DOHH2 (cell line): ENCODE measurements around the gene CDX1.
A peak's percentile ranks its signal among the peaks of the same experiment; 100 is the strongest.

Experiments used
- H3F3A ChIP-seq: fragments of 200-600 bp; sonication (generic), shearing (Covaris generic); 2 replicates; pipeline ENCODE4 v1.6.0; 2016; ENCODE audit warnings: antibody characterized with exemption, mild to moderate bottlenecking; ENCODE audit not compliant: control insufficient read depth, insufficient read depth
- H3K27ac ChIP-seq: fragments of 200-600 bp; sonication (generic); 2 replicates; pipeline ENCODE4 v1.5.1; 2014; ENCODE audit warnings: low read depth, mild to moderate bottlenecking, low read length, moderate library complexity
- H3K27me3 ChIP-seq: fragments of 200-600 bp; sonication (generic); 2 replicates; pipeline ENCODE4 v1.6.1; 2014; ENCODE audit warnings: mild to moderate bottlenecking, low read length, mixed read lengths; ENCODE audit not compliant: control insufficient read depth
- H3K36me3 ChIP-seq: fragments of 200-600 bp; sonication (generic); 2 replicates; pipeline ENCODE4 v1.6.1; 2014; ENCODE audit warnings: mild to moderate bottlenecking, low read length, moderate library complexity, mixed read lengths; ENCODE audit not compliant: control insufficient read depth
- H3K4me1 ChIP-seq: fragments of 200-600 bp; sonication (generic); 2 replicates; pipeline ENCODE4 v1.6.1; 2014; ENCODE audit warnings: mild to moderate bottlenecking, low read length, mixed read lengths; ENCODE audit not compliant: control insufficient read depth
- H3K4me2 ChIP-seq: fragments of 200-600 bp; sonication (generic); 2 replicates; pipeline ENCODE4 v1.6.0; 2014; ENCODE audit warnings: mild to moderate bottlenecking, low read length, moderate library complexity
- H3K4me3 ChIP-seq: fragments of 200-600 bp; sonication (generic); 2 replicates; pipeline ENCODE4 v1.5.1; 2014; ENCODE audit warnings: mild to moderate bottlenecking, low read length, mixed read lengths
- H3K79me2 ChIP-seq: fragments of 200-600 bp; sonication (generic); 2 replicates; pipeline ENCODE4 v1.6.1; 2014; ENCODE audit warnings: mild to moderate bottlenecking, low read length, mixed read lengths; ENCODE audit not compliant: control insufficient read depth
- H3K9me2 ChIP-seq: fragments of 200-600 bp; sonication (generic); replicated peaks from 2 replicates; pipeline ENCODE4 v1.6.1; 2014; ENCODE audit warnings: mild to moderate bottlenecking, low read length, mixed read lengths; ENCODE audit not compliant: control insufficient read depth
- H3K9me3 ChIP-seq: fragments of 200-600 bp; sonication (generic); 2 replicates; pipeline ENCODE4 v1.6.1; 2014; ENCODE audit warnings: antibody characterized with exemption, low read length, mixed read lengths; ENCODE audit not compliant: control insufficient read depth, insufficient read depth
- H4K20me1 ChIP-seq: fragments of 200-600 bp; sonication (generic); 2 replicates; pipeline ENCODE4 v1.6.0; 2014; ENCODE audit warnings: low read depth, mild to moderate bottlenecking, antibody characterized with exemption, low read length, moderate library complexity; ENCODE audit not compliant: control insufficient read depth, insufficient read depth
- CTCF ChIP-seq: fragments of 200-600 bp; sonication (generic); IDR thresholded peaks from one replicate; pipeline ENCODE4 v1.5.1; 2014; ENCODE audit warnings: antibody characterized with exemption, mild to moderate bottlenecking, low read depth, low read length; ENCODE audit not compliant: poor library complexity, severe bottlenecking
- EZH2phosphoT487 ChIP-seq: fragments of 200-600 bp; sonication (generic); IDR thresholded peaks from 2 replicates; pipeline ENCODE4 v1.6.1; 2017; ENCODE audit warnings: borderline replicate concordance, mild to moderate bottlenecking, antibody characterized with exemption, low read length, moderate library complexity, mixed read lengths

CDX1 gene

GRCh38 chr5:150156540-150156939 is 10.0 kb upstream of the CDX1 start:
- Histone ChIP-seq H3K4me2 (peak overlapping the region; percentile 53), H3K79me2 (no peaks in the 10 kb centered on the region), H3K9me2 (no peaks in the 10 kb centered on the region), H3K36me3 (no peaks in the 10 kb centered on the region), H3K4me3 (no peak overlapping the region), H4K20me1 (no peaks in the 10 kb centered on the region; the same call in 1 of the 2 replicates), H3K27me3 (peaks cover 44% of the 10 kb centered on the region), H3K4me1 (peaks cover 37% of the 10 kb centered on the region), H3F3A (no peaks in the 10 kb centered on the region), H3K27ac (no peak overlapping the region), H3K9me3 (no peaks in the 10 kb centered on the region)
- TF ChIP-seq CTCF (no peak), EZH2phosphoT487 (no peak)

- Histone ChIP-seq H3K9me2 (no peaks in the 10 kb centered on the region), H3K4me1 (peaks cover 38% of the 10 kb centered on the region), H3K79me2 (no peaks in the 10 kb centered on the region)
Observed at GRCh38 chr5:150157168-150157567, 9.4 kb upstream of the CDX1 start.

DNA sequence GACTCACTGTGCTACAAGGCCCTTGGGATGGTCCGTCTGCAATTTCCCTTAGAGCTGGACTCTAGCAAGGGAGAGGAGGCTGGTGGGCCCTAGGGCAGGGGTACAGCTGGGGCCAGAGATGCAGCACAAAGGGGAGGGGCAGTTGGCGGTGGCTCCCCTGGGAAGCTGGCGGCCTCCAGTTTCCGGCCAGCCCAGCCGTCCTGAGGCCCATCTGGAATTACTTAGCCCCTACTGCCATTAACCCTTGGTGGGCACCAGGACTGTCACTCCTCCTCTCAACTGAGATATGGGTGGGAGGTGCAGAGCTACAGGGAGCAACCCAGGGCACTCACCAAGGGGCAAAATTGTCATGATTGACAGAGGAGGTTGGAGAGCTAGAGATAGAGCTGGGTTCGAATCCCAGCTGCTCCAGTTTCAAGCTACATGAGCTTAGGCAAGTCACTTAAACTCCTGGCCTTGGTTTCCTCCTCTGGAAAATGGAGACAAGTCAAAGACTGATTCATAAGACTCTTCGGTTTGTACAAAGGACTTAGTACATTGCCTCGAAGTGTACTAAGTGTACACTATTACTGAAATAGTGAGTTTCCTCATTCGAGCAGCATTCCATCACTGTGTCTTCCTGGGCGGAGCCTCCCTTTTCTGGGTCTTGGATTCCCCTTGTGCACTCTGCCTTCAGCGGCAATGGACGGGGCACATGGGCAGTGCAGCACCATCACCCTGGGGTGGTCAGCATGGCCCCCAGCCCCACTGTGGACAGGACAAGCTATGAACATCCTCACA is 8.2 kb upstream of the CDX1 start:
- H3K27ac ChIP-seq, result no peak overlapping the region
- no peaks in the 10 kb centered on the region for H3K79me2 ChIP-seq
- no peak overlapping the region for H3K4me2 ChIP-seq
- H3K27me3 ChIP-seq, result peaks cover 36% of the 10 kb centered on the region
- TF ChIP-seq CTCF, result no peak
- no peak for TF ChIP-seq EZH2phosphoT487
- no peak overlapping the region for H3K4me3 ChIP-seq
- no peaks in the 10 kb centered on the region for H3F3A ChIP-seq
- no peaks in the 10 kb centered on the region for H3K9me3 ChIP-seq
- H3K36me3 ChIP-seq, result no peaks in the 10 kb centered on the region
- peaks cover 38% of the 10 kb centered on the region for H3K4me1 ChIP-seq
- no peaks in the 10 kb centered on the region for H4K20me1 ChIP-seq
- H3K9me2 ChIP-seq, result no peaks in the 10 kb centered on the region

More at GRCh38 chr5:150157168-150157567, 9.4 kb upstream of the CDX1 start:
- no peak overlapping the region for H3K4me3 ChIP-seq
- H3K27ac ChIP-seq, result no peak overlapping the region
- no peaks in the 10 kb centered on the region for H3F3A ChIP-seq
- no peak overlapping the region for H3K4me2 ChIP-seq
- no peak for TF ChIP-seq CTCF
- no peak for TF ChIP-seq EZH2phosphoT487
- H3K9me3 ChIP-seq, result no peaks in the 10 kb centered on the region
- H3K36me3 ChIP-seq, result no peaks in the 10 kb centered on the region
- H3K27me3 ChIP-seq, result peaks cover 44% of the 10 kb centered on the region
- no peaks in the 10 kb centered on the region; the same call in 1 of the 2 replicates for H4K20me1 ChIP-seq
